SK-N-SH (cell line): ENCODE measurements around the gene GRM7. TPM values are rescaled to one million over a fixed set of nuclear protein-coding genes. Genes with fewer than 3 reads are reported as not detected.

ENCODE experiments used
- CTCF ChIA-PET: fragments of 300-600, 350-600 bp; formaldehyde crosslinking; extraction: SDS; loops from one replicate; lab custom pipeline; 2021; lab: Yijun Ruan, JAX
- POLR2A ChIA-PET: fragments of 350-600 bp; sonication (Branson Sonifier 250); formaldehyde crosslinking; extraction: SDS; loops from one replicate; lab custom pipeline; 2020; ENCODE audit warnings: antibody characterized with exemption, inconsistent platforms; lab: Yijun Ruan, JAX
- DNase-seq: peaks from one replicate; pipeline ENCODE4 v3.0.0; 2012
- H2AFZ ChIP-seq: fragments of 200-600 bp; sonication (generic); 2 replicates; pipeline ENCODE4 v1.8.1; 2016; ENCODE audit warnings: antibody characterized with exemption, mild to moderate bottlenecking, low read depth
- H3F3A ChIP-seq: fragments of 200-600 bp; sonication (generic); replicated peaks from 2 replicates; pipeline ENCODE3; 2016; ENCODE audit warnings: antibody characterized with exemption, mild to moderate bottlenecking; ENCODE audit not compliant: insufficient read depth
- H3K27ac ChIP-seq, 2 experiments: fragments of 200-500 bp in 1 of 2; fragments of 200-600 bp in 1 of 2; sonication (Bioruptor generic) in 1 of 2; sonication (generic), shearing (Covaris generic) in 1 of 2; 2 replicates each; pipeline versions ENCODE4 v1.5.1 to v1.6.1; 2014 to 2016; ENCODE audit warnings: low read depth in 2 of 2, inconsistent platforms in 1 of 2, low read length in 1 of 2, mild to moderate bottlenecking in 1 of 2, mixed read lengths in 1 of 2
- H3K27me3 ChIP-seq: fragments of 200-600 bp; sonication (generic), shearing (Covaris generic); 2 replicates; pipeline ENCODE4 v1.6.1; 2016; ENCODE audit warnings: mixed run types; ENCODE audit not compliant: insufficient read depth
- H3K36me3 ChIP-seq, 2 experiments: fragments of 200-500 bp in 1 of 2; fragments of 200-600 bp in 1 of 2; sonication (Bioruptor generic) in 1 of 2; sonication (generic) in 1 of 2; replicated peaks in 1 of 2; 2 replicates each; pipeline versions ENCODE3 to v1.5.1; 2014 to 2016; ENCODE audit warnings: low read length in 1 of 2, mild to moderate bottlenecking in 1 of 2; ENCODE audit not compliant: insufficient read depth in 2 of 2, control insufficient read depth in 1 of 2
- H3K4me1 ChIP-seq, 2 experiments: fragments of 200-500 bp in 1 of 2; fragments of 200-600 bp in 1 of 2; sonication (Bioruptor generic) in 1 of 2; sonication (generic), shearing (Covaris generic) in 1 of 2; 2 replicates each; pipeline versions ENCODE4 v1.5.1 to v1.6.1; 2014 to 2016; ENCODE audit warnings: low read depth in 1 of 2, low read length in 1 of 2, mixed run types in 1 of 2; ENCODE audit not compliant: insufficient read depth in 2 of 2, control insufficient read depth in 1 of 2
- H3K4me2 ChIP-seq: fragments of 200-600 bp; sonication (generic), shearing (Covaris generic); 2 replicates; pipeline ENCODE4 v1.6.1; 2017; ENCODE audit warnings: mixed run types
- H3K4me3 ChIP-seq, 2 experiments: fragments of 200-500 bp in 1 of 2; fragments of 200-600 bp in 1 of 2; sonication (Bioruptor generic) in 1 of 2; sonication (generic), shearing (Covaris generic) in 1 of 2; 2 replicates each; pipeline versions ENCODE4 v1.5.1 to v1.8.1; 2014 to 2016; ENCODE audit warnings: low read depth in 2 of 2, inconsistent platforms in 1 of 2, low read length in 1 of 2, mild to moderate bottlenecking in 1 of 2, mixed read lengths in 1 of 2, moderate library complexity in 1 of 2
- H3K79me2 ChIP-seq: fragments of 200-600 bp; sonication (generic); 2 replicates; pipeline ENCODE4 v1.8.1; 2017; ENCODE audit warnings: mild to moderate bottlenecking; ENCODE audit not compliant: insufficient read depth
- H3K9ac ChIP-seq: fragments of 200-600 bp; sonication (generic); 2 replicates; pipeline ENCODE4 v1.6.1; 2017; ENCODE audit warnings: mixed run types
- H3K9me2 ChIP-seq: fragments of 200-600 bp; sonication (generic); 2 replicates; pipeline ENCODE4 v1.6.1; 2017; ENCODE audit warnings: mixed run types
- H3K9me3 ChIP-seq: fragments of 200-600 bp; sonication (generic); 2 replicates; pipeline ENCODE4 v1.6.1; 2017; ENCODE audit warnings: mixed run types, mild to moderate bottlenecking, moderate library complexity
- H4K20me1 ChIP-seq: fragments of 200-600 bp; sonication (generic); 2 replicates; pipeline ENCODE4 v1.6.1; 2017; ENCODE audit warnings: mild to moderate bottlenecking, mixed run types; ENCODE audit not compliant: insufficient read depth
- CHD2 ChIP-seq: fragments of 150-350 bp; IDR thresholded peaks from 2 replicates; pipeline ENCODE4 v1.6.1; 2018; ENCODE audit warnings: low read length; ENCODE audit not compliant: partially characterized antibody
- FOSL2 ChIP-seq: IDR thresholded peaks from 2 replicates; pipeline ENCODE4 v1.4.0; 2012; ENCODE audit warnings: low read depth, mild to moderate bottlenecking, moderate library complexity, borderline replicate concordance
- FOXJ3 ChIP-seq: sonication (generic); formaldehyde crosslinking; IDR thresholded peaks from 2 replicates; pipeline ENCODE4 v1.5.1; 2020; ENCODE audit warnings: mild to moderate bottlenecking, missing genetic modification reagents
- GABPA ChIP-seq: IDR thresholded peaks from 2 replicates; pipeline ENCODE4 v1.4.0; 2012; ENCODE audit warnings: low read depth, mild to moderate bottlenecking
- JUND ChIP-seq: IDR thresholded peaks from 2 replicates; pipeline ENCODE4 v1.4.0; 2012
- NRF1 ChIP-seq: IDR thresholded peaks from 2 replicates; pipeline ENCODE4 v1.6.1; 2012; ENCODE audit warnings: low read depth, mild to moderate bottlenecking, low read length
- POLR2AphosphoS5 ChIP-seq: IDR thresholded peaks from 2 replicates; pipeline ENCODE4 v1.6.1; 2012; ENCODE audit warnings: low read depth, low read length
- RAD21 ChIP-seq: IDR thresholded peaks from 2 replicates; pipeline ENCODE4 v1.6.1; 2012; ENCODE audit warnings: mild to moderate bottlenecking, low read length
- RCOR1 ChIP-seq: fragments of 150-350 bp; IDR thresholded peaks from 2 replicates; pipeline ENCODE4 v1.6.1; 2017; ENCODE audit warnings: antibody characterized with exemption, low read length
- RFX5 ChIP-seq: IDR thresholded peaks from 2 replicates; pipeline ENCODE4 v1.6.1; 2012; ENCODE audit warnings: mild to moderate bottlenecking, improper control_type of control experiment, low read length
- SIN3A ChIP-seq: IDR thresholded peaks from 2 replicates; pipeline ENCODE4 v1.6.1; 2012; ENCODE audit warnings: low read depth, mild to moderate bottlenecking, low read length, moderate library complexity, borderline replicate concordance
- TEAD4 ChIP-seq: IDR thresholded peaks from 2 replicates; pipeline ENCODE4 v1.4.0; 2012; ENCODE audit warnings: mild to moderate bottlenecking, borderline replicate concordance; ENCODE audit not compliant: insufficient read depth
- WGBS: methylation state at CpG from one replicate; pipeline ENCODE4 v1.1.6; 2017; ENCODE audit warnings: low lambda C conversion rate; 5-methylcytosine and 5-hydroxymethylcytosine counted together
- polyA plus RNA-seq, 3 experiments: library from polyadenylated mRNA; depleted of rRNA; stranded (reverse); fragments of >200 nt; gene quantifications; 2 replicates each; pipeline ENCODE4 v1.2.3, GENCODE V29; 2012
- TF ChIP-seq, protein P1 (sequence below): IDR thresholded peaks from 2 replicates; pipeline ENCODE4 v1.4.0; 2012; ENCODE audit warnings: low read depth, borderline replicate concordance
- TF ChIP-seq, protein P2 (sequence below): IDR thresholded peaks from 2 replicates; pipeline ENCODE4 v1.4.0; 2012; ENCODE audit warnings: low read depth
- TF ChIP-seq, protein P3 (sequence below): fragments of 200-600 bp; sonication (generic); IDR thresholded peaks from 2 replicates; pipeline ENCODE4 v1.6.1; 2017; ENCODE audit warnings: antibody characterized with exemption, mild to moderate bottlenecking, moderate library complexity
- TF ChIP-seq, protein P4 (sequence below): IDR thresholded peaks from 2 replicates; pipeline ENCODE4 v1.6.1; 2012; ENCODE audit warnings: mild to moderate bottlenecking, low read depth, low read length, moderate library complexity
- TF ChIP-seq, protein P5 (sequence below): IDR thresholded peaks from 2 replicates; pipeline ENCODE4; 2012

Gene GRM7
- polyA plus RNA-seq, 1 of the 3 experiments (the other 2 are of a cell fraction): 0.03 TPM

DNA sequence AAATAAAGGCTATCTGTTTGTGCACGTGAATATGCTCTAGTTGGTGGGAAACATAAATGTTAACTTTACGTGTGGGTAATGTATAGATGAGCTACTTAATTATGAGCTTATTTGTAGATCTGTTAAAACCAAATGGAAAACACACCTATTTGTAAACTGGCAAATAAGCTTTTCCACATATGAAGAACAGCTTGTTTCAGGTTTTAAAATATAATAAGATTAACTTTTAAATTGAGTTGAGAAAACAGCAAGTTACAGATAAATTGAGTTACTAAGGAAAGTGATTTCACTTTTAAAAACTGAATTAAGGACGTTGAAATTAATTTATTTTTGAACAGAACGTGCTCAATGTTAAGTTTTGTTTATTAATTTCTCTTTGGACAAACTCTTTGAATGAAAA lies 140.5 kb downstream of the GRM7 start:
- Histone ChIP-seq H3K9ac (no peak overlapping the region), H3F3A (no peaks in the 10 kb centered on the region), H3K4me3 (no peak overlapping the region)
- no peak for TF ChIP-seq NRF1
- TF ChIP-seq CHD2: no peak
- no peak for TF ChIP-seq GABPA
- no peak for TF ChIP-seq TEAD4
- TF ChIP-seq RAD21: no peak
- TF ChIP-seq, all 33 proteins: peak for 0
- CTCF ChIA-PET: interaction anchor here (1.1 kb wide), 1 partner anchor 15 kb away, joined by 4 read pairs; no protein-coding TSS in a partner anchor
- H3K36me3 ChIP-seq: no peaks in the 10 kb centered on the region
- POLR2A ChIA-PET: no interaction called here
- no peaks in the 10 kb centered on the region; a peak in 1 of 4 replicates for H3K4me1 ChIP-seq
- 21% methylated on average over 4 of the region's 4 CpGs for WGBS
- no peaks in the 10 kb centered on the region for H3K9me2 ChIP-seq
- H3K4me2 ChIP-seq: no peak overlapping the region
- no peaks in the 10 kb centered on the region for H4K20me1 ChIP-seq
- H3K9me3 ChIP-seq: 0 out of 2 replicates have a peak, but pooled peaks cover 5% of the 10 kb centered on the region
- no peak overlapping the region for H2AFZ ChIP-seq
- H3K79me2 ChIP-seq: no peaks in the 10 kb centered on the region
- no peak overlapping the region for H3K27ac ChIP-seq
- H3K27me3 ChIP-seq: no peaks in the 10 kb centered on the region
- DNase-seq: no peak

DNA sequence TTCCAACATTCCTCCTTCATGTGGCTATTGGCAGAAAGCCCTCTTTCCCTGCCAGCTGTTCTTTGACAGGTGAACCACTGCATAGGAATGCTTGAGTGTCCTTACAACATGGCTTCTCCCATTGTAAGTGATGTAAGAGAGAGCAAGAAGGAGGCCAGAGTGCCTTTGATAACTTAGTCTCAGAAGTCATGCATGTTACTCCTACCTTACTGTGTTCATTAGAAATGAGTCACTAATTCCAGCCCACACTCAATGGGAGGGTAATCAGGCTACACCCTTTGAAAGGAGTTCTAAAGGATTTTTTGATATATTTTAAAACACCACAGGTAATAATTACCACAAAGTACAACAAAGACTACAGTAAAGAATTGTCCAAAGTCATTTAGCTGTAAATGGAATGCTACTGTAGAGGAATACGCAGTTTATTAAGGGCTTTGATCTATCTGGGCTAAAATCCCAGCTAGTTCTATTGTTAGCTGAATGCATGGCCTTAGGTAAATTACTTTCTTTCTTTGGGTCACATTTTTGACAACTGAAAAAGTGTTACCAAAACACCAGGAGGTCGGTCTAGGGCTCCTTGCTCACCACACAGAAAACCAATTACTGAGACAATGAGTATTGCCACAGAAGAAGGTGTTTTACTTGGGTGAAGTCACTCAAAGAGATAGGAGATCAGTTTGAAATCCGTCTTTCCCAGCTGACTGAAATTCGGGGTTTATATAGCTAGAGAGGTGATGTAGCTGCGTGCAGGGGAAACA lies 154.9 kb downstream of the GRM7 start:
- H3K4me2 ChIP-seq: no peak overlapping the region
- DNase-seq: no peak
- WGBS: 26% methylated on average over 5 of the region's 5 CpGs
- H2AFZ ChIP-seq: no peak overlapping the region
- ChIA-PET POLR2A (interaction anchor here (0.6 kb wide), 1 partner anchor 10 kb away, joined by 3 read pairs; no protein-coding TSS in a partner anchor), CTCF (interaction anchor here (0.6 to 0.7 kb wide), 2 partner anchors 20 to 45 kb away, joined by 3 read pairs; no protein-coding TSS in a partner anchor)
- H3K9me2 ChIP-seq: no peaks in the 10 kb centered on the region
- no peaks in the 10 kb centered on the region for H4K20me1 ChIP-seq
- H3K9ac ChIP-seq: no peak overlapping the region
- no peak overlapping the region for H3K27ac ChIP-seq
- no peaks in the 10 kb centered on the region for H3K36me3 ChIP-seq
- H3K4me3 ChIP-seq: no peak overlapping the region
- H3K4me1 ChIP-seq: no peaks in the 10 kb centered on the region
- TF ChIP-seq, protein P1, sequence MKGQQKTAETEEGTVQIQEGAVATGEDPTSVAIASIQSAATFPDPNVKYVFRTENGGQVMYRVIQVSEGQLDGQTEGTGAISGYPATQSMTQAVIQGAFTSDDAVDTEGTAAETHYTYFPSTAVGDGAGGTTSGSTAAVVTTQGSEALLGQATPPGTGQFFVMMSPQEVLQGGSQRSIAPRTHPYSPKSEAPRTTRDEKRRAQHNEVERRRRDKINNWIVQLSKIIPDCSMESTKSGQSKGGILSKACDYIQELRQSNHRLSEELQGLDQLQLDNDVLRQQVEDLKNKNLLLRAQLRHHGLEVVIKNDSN: no peak
- TF ChIP-seq, protein P2, sequence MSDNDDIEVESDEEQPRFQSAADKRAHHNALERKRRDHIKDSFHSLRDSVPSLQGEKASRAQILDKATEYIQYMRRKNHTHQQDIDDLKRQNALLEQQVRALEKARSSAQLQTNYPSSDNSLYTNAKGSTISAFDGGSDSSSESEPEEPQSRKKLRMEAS: no peak
- TF ChIP-seq RAD21: no peak
- no peak for TF ChIP-seq TEAD4
- no peak for TF ChIP-seq RCOR1
- TF ChIP-seq, protein P3, sequence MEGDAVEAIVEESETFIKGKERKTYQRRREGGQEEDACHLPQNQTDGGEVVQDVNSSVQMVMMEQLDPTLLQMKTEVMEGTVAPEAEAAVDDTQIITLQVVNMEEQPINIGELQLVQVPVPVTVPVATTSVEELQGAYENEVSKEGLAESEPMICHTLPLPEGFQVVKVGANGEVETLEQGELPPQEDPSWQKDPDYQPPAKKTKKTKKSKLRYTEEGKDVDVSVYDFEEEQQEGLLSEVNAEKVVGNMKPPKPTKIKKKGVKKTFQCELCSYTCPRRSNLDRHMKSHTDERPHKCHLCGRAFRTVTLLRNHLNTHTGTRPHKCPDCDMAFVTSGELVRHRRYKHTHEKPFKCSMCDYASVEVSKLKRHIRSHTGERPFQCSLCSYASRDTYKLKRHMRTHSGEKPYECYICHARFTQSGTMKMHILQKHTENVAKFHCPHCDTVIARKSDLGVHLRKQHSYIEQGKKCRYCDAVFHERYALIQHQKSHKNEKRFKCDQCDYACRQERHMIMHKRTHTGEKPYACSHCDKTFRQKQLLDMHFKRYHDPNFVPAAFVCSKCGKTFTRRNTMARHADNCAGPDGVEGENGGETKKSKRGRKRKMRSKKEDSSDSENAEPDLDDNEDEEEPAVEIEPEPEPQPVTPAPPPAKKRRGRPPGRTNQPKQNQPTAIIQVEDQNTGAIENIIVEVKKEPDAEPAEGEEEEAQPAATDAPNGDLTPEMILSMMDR: no peak
- no peak for TF ChIP-seq NRF1
- TF ChIP-seq POLR2AphosphoS5: no peak
- TF ChIP-seq RFX5: no peak
- TF ChIP-seq, protein P4, sequence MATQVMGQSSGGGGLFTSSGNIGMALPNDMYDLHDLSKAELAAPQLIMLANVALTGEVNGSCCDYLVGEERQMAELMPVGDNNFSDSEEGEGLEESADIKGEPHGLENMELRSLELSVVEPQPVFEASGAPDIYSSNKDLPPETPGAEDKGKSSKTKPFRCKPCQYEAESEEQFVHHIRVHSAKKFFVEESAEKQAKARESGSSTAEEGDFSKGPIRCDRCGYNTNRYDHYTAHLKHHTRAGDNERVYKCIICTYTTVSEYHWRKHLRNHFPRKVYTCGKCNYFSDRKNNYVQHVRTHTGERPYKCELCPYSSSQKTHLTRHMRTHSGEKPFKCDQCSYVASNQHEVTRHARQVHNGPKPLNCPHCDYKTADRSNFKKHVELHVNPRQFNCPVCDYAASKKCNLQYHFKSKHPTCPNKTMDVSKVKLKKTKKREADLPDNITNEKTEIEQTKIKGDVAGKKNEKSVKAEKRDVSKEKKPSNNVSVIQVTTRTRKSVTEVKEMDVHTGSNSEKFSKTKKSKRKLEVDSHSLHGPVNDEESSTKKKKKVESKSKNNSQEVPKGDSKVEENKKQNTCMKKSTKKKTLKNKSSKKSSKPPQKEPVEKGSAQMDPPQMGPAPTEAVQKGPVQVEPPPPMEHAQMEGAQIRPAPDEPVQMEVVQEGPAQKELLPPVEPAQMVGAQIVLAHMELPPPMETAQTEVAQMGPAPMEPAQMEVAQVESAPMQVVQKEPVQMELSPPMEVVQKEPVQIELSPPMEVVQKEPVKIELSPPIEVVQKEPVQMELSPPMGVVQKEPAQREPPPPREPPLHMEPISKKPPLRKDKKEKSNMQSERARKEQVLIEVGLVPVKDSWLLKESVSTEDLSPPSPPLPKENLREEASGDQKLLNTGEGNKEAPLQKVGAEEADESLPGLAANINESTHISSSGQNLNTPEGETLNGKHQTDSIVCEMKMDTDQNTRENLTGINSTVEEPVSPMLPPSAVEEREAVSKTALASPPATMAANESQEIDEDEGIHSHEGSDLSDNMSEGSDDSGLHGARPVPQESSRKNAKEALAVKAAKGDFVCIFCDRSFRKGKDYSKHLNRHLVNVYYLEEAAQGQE: no peak
- TF ChIP-seq, protein P5, sequence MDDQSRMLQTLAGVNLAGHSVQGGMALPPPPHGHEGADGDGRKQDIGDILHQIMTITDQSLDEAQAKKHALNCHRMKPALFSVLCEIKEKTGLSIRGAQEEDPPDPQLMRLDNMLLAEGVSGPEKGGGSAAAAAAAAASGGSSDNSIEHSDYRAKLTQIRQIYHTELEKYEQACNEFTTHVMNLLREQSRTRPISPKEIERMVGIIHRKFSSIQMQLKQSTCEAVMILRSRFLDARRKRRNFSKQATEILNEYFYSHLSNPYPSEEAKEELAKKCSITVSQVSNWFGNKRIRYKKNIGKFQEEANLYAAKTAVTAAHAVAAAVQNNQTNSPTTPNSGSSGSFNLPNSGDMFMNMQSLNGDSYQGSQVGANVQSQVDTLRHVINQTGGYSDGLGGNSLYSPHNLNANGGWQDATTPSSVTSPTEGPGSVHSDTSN: no peak
- no peak for TF ChIP-seq FOXJ3 (CRISPR knock-in tag)
- TF ChIP-seq SIN3A: no peak
- no peak for TF ChIP-seq JUND
- TF ChIP-seq FOSL2: no peak
- TF ChIP-seq GABPA: no peak
- no peaks in the 10 kb centered on the region; the same call in 1 of the 2 replicates for H3K9me3 ChIP-seq
- H3F3A ChIP-seq: no peaks in the 10 kb centered on the region
- no peaks in the 10 kb centered on the region for H3K27me3 ChIP-seq
- H3K79me2 ChIP-seq: no peaks in the 10 kb centered on the region
